Measurements from ENCODE around the gene PRICKLE3. TPM values are rescaled to one million over a fixed set of nuclear protein-coding genes. Genes with fewer than 3 reads are reported as not detected.
A peak's percentile ranks its signal among the peaks of the same experiment; 100 is the strongest.

The PRICKLE3 gene
- polyA plus RNA-seq, 3 donors: 4.4 to 22.3 (median 5.4) TPM

GRCh38 chrX:49183701-49184281 lies 2.4 kb downstream of the PRICKLE3 start:
- peaks cover 0 to 19% (median 0%) of the 10 kb centered on the region in 7 donors for H3K9me3 Mint-ChIP-seq
- Histone ChIP-seq H3K4me3 (replicated peaks in 1 of 3; ENCODE audit: low read depth in 2 of 3, low read length in 3 of 3) (peak overlapping the region in 1 of 3 experiments; percentile 79), H3K27me3 (ENCODE audit: control insufficient read depth in 2 of 2, insufficient read depth in 2 of 2, low read length in 2 of 2) (no peaks in the 10 kb centered on the region), H3K9me3 (replicated peaks in 1 of 2; ENCODE audit: control insufficient read depth in 1 of 2, insufficient read depth in 1 of 2, low read length in 2 of 2) (no peaks in the 10 kb centered on the region), H3K27ac (ENCODE audit: low read depth in 1 of 2, low read length in 2 of 2) (no peak overlapping the region), H3K36me3 (replicated peaks in 1 of 2; ENCODE audit: control insufficient read depth in 1 of 2, insufficient read depth in 2 of 2, low read length in 2 of 2) (peaks cover 26 to 38% of the 10 kb centered on the region in 2 donors), H3K4me1 (ENCODE audit: control insufficient read depth in 1 of 2, insufficient read depth in 2 of 2, low read length in 2 of 2) (peaks cover 25 to 36% of the 10 kb centered on the region in 2 donors), H3K4me2 (replicated peaks; ENCODE audit: extremely low read depth, low read length, poor library complexity, severe bottlenecking) (peak overlapping the region; percentile 82), H4K20me1 (ENCODE audit: insufficient read depth, low read length) (peaks cover 8% of the 10 kb centered on the region), H3K9ac (ENCODE audit: insufficient read depth, low read length, poor library complexity, severe bottlenecking) (no peak overlapping the region), H2AFZ (ENCODE audit: insufficient read depth, low read depth, low read length, poor library complexity, severe bottlenecking) (no peak overlapping the region), H3K79me2 (ENCODE audit: insufficient read depth, low read length) (peaks cover 13% of the 10 kb centered on the region)
- no peak for DNase-seq
- H3K36me3 Mint-ChIP-seq: peaks cover 33 to 37% of the 10 kb centered on the region in 2 donors
- H3K4me3 Mint-ChIP-seq: peak overlapping the region; percentile 76 to 88
- intact Hi-C loops (cut with micrococcal nuclease): no loop called here
- 100% methylated on average over 10 of the region's 18 CpGs for WGBS (ENCODE audit: insufficient coverage)
- peaks cover 0 to 12% (median 0%) of the 10 kb centered on the region in 3 donors for H3K27me3 Mint-ChIP-seq (ENCODE audit: low read depth in 3 of 3)
- TF ChIP-seq CTCF (IDR thresholded peaks at IDR 0.05): no peak
- H3K4me1 Mint-ChIP-seq: peaks cover 32% of the 10 kb centered on the region
- peak overlapping the region in 2 of 7 donors; percentile 65 to 66 for H3K27ac Mint-ChIP-seq

DNA sequence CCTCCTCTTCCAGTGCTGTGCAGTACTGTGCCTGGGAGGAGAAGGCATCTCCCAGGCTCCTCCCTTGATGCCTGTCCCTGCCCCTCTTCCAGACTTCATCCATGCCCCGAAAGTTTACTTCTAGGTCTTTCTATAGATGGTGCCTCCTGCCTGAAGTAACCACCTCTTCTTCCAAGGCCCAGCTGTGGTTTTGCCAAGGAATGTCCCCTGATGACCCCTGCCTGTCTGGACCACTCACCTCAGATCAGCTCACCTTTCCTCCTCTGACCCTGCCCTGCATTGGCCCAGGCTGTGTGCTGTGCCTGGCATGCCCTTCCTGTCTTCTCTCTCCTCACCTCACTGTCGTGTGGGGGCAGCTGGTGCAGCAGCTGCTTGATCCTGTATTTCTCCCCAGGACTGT lies 6.8 kb downstream of the PRICKLE3 start:
- intact Hi-C loops (cut with micrococcal nuclease): no loop called here
- no peak for DNase-seq

More for the DNA sequence above, 6.8 kb downstream of the PRICKLE3 start:
- Mint-ChIP-seq H3K4me1 (peaks cover 33% of the 10 kb centered on the region), H3K4me3 (no peak overlapping the region), H3K9me3 (peaks cover 0 to 15% (median 7%) of the 10 kb centered on the region in 7 donors), H3K27me3 (ENCODE audit: low read depth in 3 of 3) (peaks cover 0 to 5% (median 0%) of the 10 kb centered on the region in 3 donors), H3K27ac (peak overlapping the region in 1 of 7 donors; percentile 72), H3K36me3 (peaks cover 50 to 63% of the 10 kb centered on the region in 2 donors)
- no peaks in the 10 kb centered on the region for H3K9me3 ChIP-seq (replicated peaks in 1 of 2; ENCODE audit: control insufficient read depth in 1 of 2, insufficient read depth in 1 of 2, low read length in 2 of 2)
- no CpG with 5 or more reads among the region's 2 CpGs for WGBS (ENCODE audit: insufficient coverage)
- H3K27ac ChIP-seq (ENCODE audit: low read depth in 1 of 2, low read length in 2 of 2): no peak overlapping the region
- H3K9ac ChIP-seq (ENCODE audit: insufficient read depth, low read length, poor library complexity, severe bottlenecking): no peak overlapping the region
- no peak overlapping the region for H2AFZ ChIP-seq (ENCODE audit: insufficient read depth, low read depth, low read length, poor library complexity, severe bottlenecking)
- no peak overlapping the region for H3K4me3 ChIP-seq (replicated peaks in 1 of 3; ENCODE audit: low read depth in 2 of 3, low read length in 3 of 3)
- peaks cover 40 to 68% of the 10 kb centered on the region in 2 donors for H3K36me3 ChIP-seq (replicated peaks in 1 of 2; ENCODE audit: control insufficient read depth in 1 of 2, insufficient read depth in 2 of 2, low read length in 2 of 2)
- no peak overlapping the region for H3K4me2 ChIP-seq (replicated peaks; ENCODE audit: extremely low read depth, low read length, poor library complexity, severe bottlenecking)
- H3K27me3 ChIP-seq (ENCODE audit: control insufficient read depth in 2 of 2, insufficient read depth in 2 of 2, low read length in 2 of 2): no peaks in the 10 kb centered on the region
- no peak for TF ChIP-seq CTCF (IDR thresholded peaks at IDR 0.05)
- H3K79me2 ChIP-seq (ENCODE audit: insufficient read depth, low read length): peaks cover 16% of the 10 kb centered on the region
- peaks cover 28 to 44% of the 10 kb centered on the region in 2 donors for H3K4me1 ChIP-seq (ENCODE audit: control insufficient read depth in 1 of 2, insufficient read depth in 2 of 2, low read length in 2 of 2)
- peaks cover 8% of the 10 kb centered on the region for H4K20me1 ChIP-seq (ENCODE audit: insufficient read depth, low read length)
